DMS 273 (cell line): Measurements from ENCODE around the gene CIITA.

Experiments used
- DNase-seq: peaks from one replicate; lab custom pipeline; 2025; ENCODE audit not compliant: unreplicated experiment; lab: John Stamatoyannopoulos, UW

Gene CIITA

DNA sequence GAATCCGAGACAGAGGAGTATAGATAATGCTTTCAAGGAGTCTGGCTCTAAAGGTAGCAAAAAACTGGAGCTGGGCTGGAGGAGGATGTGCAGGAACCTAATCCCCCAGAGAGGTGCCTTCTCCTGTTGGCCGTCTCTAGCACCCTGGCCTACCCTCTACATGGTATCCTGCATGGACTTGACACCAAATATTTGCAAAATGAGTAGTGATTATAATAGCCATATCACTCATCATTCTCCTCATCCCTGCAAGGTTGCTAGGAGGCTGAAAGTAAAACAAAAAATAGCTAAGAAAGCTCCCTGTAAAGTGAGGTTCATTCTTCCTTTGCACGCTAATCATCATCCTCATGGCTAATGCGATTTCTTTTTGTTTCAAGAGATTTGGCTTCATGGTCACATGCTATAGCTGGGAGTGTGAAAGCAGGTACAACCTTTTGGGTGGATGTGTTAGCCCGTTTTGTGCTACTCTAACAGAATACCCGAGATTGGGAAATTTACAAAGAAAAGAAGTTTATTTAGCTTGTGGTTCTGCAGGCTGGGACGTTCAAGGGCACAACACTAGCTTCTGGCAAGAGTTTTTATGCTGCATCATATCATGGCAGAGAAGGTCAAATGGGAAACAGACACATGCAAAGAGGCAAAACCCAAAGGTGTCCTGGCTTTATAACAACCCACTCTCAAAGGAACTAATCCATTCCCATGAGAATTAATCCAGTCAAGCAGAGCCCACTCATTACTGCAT, 27.1 kb upstream of the CIITA start:
- DNase-seq, result no peak

DNA sequence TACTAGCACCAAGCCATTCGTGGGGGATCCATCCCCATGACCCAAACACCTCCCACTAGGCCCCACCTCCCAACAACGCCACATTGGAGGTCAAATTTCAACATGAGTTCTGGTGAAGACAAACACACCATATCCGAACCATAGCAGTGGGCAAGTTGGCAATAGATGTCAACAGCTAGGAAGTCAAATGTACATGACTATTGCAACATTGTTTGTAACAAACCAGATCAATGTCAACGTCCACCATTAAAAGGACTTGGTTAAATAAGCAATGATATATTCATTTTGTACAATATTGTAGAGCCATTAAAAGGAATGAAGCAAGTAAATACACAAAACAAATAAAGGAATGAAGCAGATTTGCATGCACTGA, 26.5 kb upstream of the CIITA start:
- no peak for DNase-seq

DNA sequence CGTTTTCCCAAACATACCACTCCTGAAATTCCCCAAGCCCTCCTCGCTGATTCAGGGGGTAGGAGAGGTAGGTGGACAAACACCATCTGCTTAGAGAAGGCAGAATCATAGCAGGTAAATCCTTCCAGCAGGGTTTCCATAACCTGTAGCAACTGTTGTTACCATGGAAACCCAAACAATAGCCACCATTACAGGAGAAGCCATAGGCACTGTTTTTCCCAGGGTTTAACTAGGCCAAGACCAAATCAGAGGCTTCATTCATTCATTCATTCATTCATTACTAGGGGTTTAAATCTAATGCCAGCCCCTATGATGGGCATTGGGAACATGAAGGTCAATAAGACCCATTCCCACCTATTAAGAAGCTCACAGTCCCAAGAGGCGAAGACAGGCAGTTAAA, 25.5 kb upstream of the CIITA start:
- DNase-seq, result no peak

GRCh38 chr16:10852286-10852685, 24.7 kb upstream of the CIITA start:
- DNase-seq, result no peak

- no peak for DNase-seq
These were observed 24.1 kb upstream of the CIITA start for GRCh38 chr16:10852948-10853347.

- no peak for DNase-seq
These were observed 21.0 kb upstream of the CIITA start for GRCh38 chr16:10856042-10856441.

DNA sequence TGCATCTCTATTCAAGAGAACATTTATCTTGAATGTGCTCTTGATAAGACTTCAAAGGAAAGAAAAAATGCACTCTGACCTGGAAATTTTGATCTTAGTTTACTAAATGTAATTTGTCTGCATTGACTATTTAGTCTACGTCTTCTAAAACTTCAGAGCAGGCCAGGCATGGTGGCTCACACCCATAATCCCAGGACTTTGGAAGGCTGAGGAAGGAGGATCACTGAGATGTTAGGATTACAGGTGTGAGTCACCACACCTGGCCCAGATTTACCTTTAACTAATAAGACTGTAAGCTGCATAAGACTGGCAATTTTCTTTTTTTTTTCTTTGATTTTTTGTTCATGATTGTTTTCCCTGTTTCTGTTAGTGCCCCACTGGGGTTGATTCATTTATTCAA, 18.8 kb upstream of the CIITA start:
- DNase-seq, result no peak

- DNase-seq, result no peak
These were observed 18.0 kb upstream of the CIITA start for GRCh38 chr16:10859020-10859419.

- DNase-seq, result no peak
These were observed 17.3 kb upstream of the CIITA start for GRCh38 chr16:10859658-10860057.

DNA sequence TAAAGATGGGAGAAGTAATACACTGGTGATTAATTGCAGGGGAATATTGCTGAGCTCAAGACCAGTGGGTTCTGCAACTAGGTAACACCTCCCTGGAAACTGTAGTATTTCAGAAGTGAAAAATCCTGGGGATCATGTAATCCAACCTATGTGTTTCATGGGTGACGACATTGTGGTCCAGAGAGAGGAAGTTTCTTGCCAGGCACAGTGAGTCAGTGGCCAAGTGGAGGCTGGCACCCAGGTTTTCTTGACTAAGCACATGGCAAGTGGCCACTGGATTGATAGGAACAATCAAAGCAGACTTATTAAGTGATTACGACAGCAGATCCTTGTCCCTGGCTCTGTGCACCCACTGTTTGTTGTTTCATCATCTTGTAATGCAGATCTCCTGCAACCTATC, 14.6 kb upstream of the CIITA start:
- DNase-seq, result peak; percentile 7

DNA sequence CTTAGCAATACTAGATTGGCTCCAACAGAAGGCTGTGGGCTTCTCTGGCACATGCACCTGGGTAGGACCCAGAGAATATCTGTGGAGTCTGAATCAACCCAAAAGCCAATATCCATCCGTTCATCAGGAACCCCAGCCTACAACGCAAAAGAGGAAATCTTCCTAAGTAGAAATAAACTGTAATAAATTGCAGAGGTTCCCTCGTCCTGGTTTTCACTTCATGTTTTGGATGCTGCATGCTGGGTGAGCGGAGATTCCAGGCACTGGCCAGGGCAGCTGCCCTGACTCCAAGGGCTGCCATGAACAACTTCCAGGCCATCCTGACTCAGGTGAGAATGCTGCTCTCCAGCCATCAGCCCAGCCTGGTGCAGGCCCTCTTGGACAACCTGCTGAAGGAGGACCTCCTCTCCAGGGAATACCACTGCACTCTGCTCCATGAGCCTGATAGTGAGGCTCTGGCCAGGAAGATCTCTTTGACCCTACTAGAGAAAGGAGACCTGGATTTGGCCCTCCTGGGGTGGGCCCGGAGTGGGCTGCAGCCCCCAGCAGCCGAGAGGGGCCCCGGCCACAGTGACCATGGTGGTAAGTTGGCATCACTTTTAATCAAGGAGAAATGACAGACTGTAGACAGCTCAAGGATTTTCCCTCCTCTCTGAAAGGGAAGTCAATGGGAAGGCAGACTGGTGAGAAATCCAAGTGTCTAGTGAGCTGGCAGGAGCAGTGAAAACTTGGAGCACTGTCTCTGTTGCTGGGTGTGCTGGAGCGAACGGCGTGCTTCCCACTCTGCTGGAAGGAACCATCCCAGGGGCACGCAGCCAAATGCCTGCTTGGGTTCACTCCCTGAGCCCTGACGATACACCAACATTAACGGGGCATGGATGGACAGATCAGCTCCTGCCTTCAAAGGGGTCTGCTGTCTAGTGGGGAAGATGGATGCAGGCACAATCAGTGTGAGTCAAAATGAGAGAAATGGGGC, 10.7 kb upstream of the CIITA start:
- DNase-seq, result no peak

DNA sequence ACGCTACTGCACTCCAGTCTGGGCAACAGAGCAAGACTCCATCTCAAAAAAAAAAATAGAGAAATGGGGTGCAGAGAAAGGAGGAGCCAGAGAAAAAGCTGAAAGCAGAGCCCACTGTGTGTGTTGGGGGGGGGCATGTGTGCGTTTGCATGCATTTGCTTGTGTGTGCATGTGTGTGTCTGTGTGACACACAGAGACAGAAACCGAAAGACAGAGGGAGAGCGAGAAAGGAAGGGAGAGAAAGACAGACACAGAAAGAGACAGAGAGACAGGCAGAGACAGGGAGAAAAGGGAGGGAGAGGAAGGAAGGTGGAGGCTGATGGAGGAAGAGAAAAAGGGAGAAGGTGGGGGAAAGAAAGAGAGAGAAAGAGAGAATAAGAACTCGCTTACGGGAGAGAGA, 9.8 kb upstream of the CIITA start:
- DNase-seq, result no peak

DNA sequence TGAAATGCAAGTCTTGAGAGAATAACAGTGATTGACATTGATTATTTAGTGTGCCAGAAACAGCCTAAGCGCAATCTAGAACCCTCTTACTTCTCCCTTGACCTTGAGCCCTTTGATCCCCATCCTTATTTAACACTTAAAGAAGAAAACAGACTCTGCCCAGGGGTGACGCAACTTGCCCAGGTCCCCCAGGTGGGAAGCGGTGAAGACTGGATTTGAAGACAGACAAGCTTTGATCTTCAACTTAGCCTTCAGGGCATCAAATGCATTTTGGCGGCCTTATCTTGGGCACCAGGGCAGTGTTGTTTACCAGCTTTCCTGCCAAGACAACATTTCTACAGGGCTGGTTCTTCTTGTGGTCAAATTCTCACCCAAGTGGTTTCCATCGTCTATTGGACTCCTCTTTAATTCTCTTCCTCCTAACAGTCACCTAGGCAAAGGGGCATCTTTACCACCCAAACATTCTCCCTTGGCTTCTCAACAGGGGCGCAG, 8.9 kb upstream of the CIITA start:
- DNase-seq, result no peak

DNA sequence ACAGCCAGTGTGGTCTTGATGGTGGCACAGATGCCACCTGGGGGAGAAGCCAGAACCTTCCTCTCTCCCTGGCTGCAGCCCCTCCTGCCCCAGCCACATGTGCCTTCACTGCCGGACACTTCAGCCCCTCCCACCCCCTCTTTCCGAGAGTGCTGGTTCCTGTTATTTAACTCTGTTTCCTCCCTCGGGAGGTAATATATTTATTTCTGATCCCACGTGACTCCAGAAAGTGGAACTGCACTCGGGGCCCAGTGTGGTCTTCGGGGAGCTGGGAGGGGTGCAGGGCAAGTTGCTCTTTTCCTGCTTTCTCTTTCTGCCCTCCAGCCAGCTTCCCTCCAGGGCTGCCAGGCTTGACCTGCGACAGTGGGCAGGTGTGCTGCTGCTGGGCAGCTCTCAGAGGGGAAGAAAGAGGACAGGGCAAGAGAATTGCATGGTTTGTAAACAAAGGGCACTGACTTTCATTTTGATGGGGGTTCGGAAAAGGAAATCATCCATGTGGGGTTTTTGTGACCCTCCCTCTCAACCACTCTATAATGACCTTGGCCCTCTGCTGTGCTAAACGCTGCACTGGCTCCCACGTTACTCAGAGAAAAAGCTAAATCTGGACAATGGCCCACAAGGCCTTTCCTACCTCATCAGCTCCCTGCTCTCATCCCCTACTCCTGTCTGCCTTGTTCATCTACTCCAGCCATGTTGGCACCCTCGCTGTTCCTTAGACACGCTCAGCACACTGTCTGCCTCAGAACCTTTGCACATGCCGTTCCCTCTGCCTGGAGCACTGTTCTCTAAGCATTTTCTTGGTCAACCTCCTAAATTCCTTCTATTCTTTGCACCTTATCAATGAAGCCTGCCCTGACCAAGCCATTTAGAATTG, 8.2 kb upstream of the CIITA start:
- no peak for DNase-seq

GRCh38 chr16:10870137-10870776, 6.7 kb upstream of the CIITA start:
- DNase-seq, result no peak

DNA sequence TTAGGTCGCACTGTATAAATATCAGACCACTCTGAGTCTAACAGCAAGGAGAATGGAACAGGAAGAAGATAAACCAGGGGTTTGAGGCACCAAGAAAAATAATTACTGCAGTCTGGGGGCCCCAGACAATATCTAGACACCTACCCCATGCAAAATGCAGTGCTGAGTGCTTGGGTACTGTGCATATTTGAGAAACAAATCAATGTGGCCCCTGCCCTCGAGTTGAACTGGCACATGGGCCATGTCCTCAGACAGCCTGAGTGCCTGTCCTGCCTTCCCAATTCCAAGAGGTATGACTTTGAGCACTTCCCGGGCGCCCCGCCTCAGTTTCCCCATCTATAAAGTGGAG, 6.2 kb upstream of the CIITA start:
- DNase-seq, result no peak

- peak; percentile 30 for DNase-seq
These were observed 5.6 kb upstream of the CIITA start for GRCh38 chr16:10871157-10871991.

DNA sequence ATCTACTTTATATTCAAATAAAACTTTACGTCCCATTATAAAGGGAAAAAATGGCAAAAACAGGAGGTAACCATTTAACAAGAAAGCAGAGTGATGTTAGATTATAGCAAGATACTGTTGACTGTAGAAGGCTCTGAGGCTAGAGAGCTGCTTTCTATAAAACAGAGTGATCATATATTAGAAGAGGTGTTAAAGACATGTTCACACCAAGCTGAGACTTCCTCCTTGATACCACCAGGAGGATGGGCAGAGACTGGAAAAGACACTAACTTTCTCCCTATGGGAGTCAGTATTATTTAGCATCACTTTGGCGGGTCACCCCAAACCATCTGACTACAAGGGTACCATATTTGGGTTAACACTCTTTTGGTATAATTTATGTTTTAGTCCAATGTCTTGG, 687 bp upstream of the CIITA start:
- DNase-seq, result no peak

GRCh38 chr16:10877472-10877946, 507 bp downstream of the CIITA start:
- peak; percentile 51 for DNase-seq

DNA sequence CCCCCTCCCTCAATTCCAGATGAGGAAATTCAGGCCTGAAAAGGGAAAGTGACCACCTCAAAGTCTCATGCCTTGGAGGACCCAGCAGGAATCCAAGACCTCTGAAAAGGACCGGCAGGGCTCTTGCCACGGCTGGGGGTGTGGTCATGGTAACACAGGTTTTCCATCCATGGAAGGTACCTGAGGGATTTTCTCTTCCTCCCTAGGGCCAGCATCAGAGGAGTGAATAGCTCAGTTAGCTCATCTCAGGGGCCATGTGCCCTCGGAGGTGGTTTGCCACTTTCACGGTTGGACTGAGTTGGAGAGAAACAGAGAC, 1.3 kb downstream of the CIITA start:
- no peak for DNase-seq
